Panc1 (cell line): ENCODE results near the gene GUK1. TPM values are rescaled to one million over a fixed set of nuclear protein-coding genes. Genes with fewer than 3 reads are reported as not detected.

Experiments used
- ATAC-seq: fragments of 200-7000 bp; cut with Tn5 transposase; 2 replicates; pipeline ENCODE4 v1.9.1; 2020; ENCODE audit warnings: mild to moderate bottlenecking, moderate library complexity
- BruUV-seq: library from RNA; stranded (reverse); fragments of 400-500 nt; replicated peaks from 2 replicates; lab custom pipeline; 2021; lab: Mats Ljungman, UMichigan
- CTCF ChIA-PET: fragments of 300-600 bp; sonication (Branson Sonifier 250); formaldehyde crosslinking; loops from one replicate; lab custom pipeline; 2022; ENCODE audit warnings: antibody characterized with exemption; lab: Charles Lee
- POLR2A ChIA-PET: fragments of 300-600 bp; sonication (Branson Sonifier 250); formaldehyde crosslinking; loops from one replicate; lab custom pipeline; 2022; ENCODE audit warnings: antibody characterized with exemption; lab: Charles Lee
- DNase-seq: peaks from one replicate; pipeline ENCODE4 v3.0.0-alpha.2; 2010; ENCODE audit warnings: low read depth, low spot score
- H3K27ac ChIP-seq: 2 replicates; pipeline ENCODE4 v1.5.1; 2011; ENCODE audit warnings: mild to moderate bottlenecking, low read length, inconsistent platforms
- H3K27me3 ChIP-seq: fragments of 200-500 bp; sonication (Bioruptor generic); 2 replicates; pipeline ENCODE4 v1.6.0; 2014; ENCODE audit warnings: low read length, inconsistent platforms; ENCODE audit not compliant: control insufficient read depth, insufficient read depth
- H3K36me3 ChIP-seq: fragments of 200-500 bp; sonication (Bioruptor generic); 2 replicates; pipeline ENCODE4 v1.5.1; 2014; ENCODE audit warnings: inconsistent platforms, mild to moderate bottlenecking, low read length, moderate library complexity; ENCODE audit not compliant: control insufficient read depth, insufficient read depth
- H3K4me1 ChIP-seq: 2 replicates; pipeline ENCODE4 v1.5.1; 2011; ENCODE audit warnings: inconsistent platforms, mild to moderate bottlenecking, low read length, moderate library complexity; ENCODE audit not compliant: control insufficient read depth, insufficient read depth
- H3K4me3 ChIP-seq, 2 experiments: 2 replicates each; pipeline ENCODE4 v1.5.1; 2011 to 2012; ENCODE audit warnings: low read depth in 2 of 2, low read length in 2 of 2, mild to moderate bottlenecking in 2 of 2, inconsistent platforms in 1 of 2, moderate library complexity in 1 of 2
- H3K9me3 ChIP-seq: fragments of 200-500 bp; sonication (Bioruptor generic); 2 replicates; pipeline ENCODE4 v1.5.1; 2014; ENCODE audit warnings: low read depth, mild to moderate bottlenecking, inconsistent platforms, low read length, moderate library complexity; ENCODE audit not compliant: control insufficient read depth, insufficient read depth
- CTCF ChIP-seq: fragments of 450-650 bp; IDR thresholded peaks from 2 replicates; pipeline ENCODE4 v1.5.1; 2017; ENCODE audit warnings: mild to moderate bottlenecking
- POLR2AphosphoS5 ChIP-seq: IDR thresholded peaks from 2 replicates; pipeline ENCODE4 v1.6.1; 2012; ENCODE audit warnings: mild to moderate bottlenecking, low read depth, low read length, moderate library complexity
- SIN3A ChIP-seq: IDR thresholded peaks from 2 replicates; pipeline ENCODE4 v1.6.1; 2012; ENCODE audit warnings: low read depth, mild to moderate bottlenecking, low read length, moderate library complexity, borderline replicate concordance; ENCODE audit not compliant: insufficient read depth
- TCF7L2 ChIP-seq: IDR thresholded peaks from 2 replicates; pipeline ENCODE4 v1.6.1; 2011; ENCODE audit warnings: mild to moderate bottlenecking, low read depth, low read length, inconsistent platforms
- in situ Hi-C: cut with HindIII; loops from 2 replicates; pipeline ENCODE4 v1.10.0; 2016; ENCODE audit warnings: low sequenced_read_pairs, low pct_unique_long_range_greater_than_20kb
- intact Hi-C: fragments of 100-400 bp; cut with micrococcal nuclease; formaldehyde crosslinking; loops from one replicate; pipeline ENCODE4 v1.10.0; 2022; ENCODE audit not compliant: unreplicated experiment
- total RNA-seq: library from RNA; stranded (reverse); gene quantifications from one replicate; pipeline ENCODE4 v1.2.1, GENCODE V29; 2021; ENCODE audit not compliant: unreplicated experiment
- TF ChIP-seq, protein P1 (sequence below), 2 experiments: IDR thresholded peaks; 2 replicates each; pipeline ENCODE4 v1.6.1; 2011 to 2012; ENCODE audit warnings: low read depth in 2 of 2, control low read depth in 1 of 2, low read length in 1 of 2, mild to moderate bottlenecking in 1 of 2, moderate library complexity in 1 of 2; ENCODE audit not compliant: insufficient read depth in 1 of 2

Gene GUK1
- total RNA-seq, 1 experiment from 2014 or later = 188 TPM

DNA sequence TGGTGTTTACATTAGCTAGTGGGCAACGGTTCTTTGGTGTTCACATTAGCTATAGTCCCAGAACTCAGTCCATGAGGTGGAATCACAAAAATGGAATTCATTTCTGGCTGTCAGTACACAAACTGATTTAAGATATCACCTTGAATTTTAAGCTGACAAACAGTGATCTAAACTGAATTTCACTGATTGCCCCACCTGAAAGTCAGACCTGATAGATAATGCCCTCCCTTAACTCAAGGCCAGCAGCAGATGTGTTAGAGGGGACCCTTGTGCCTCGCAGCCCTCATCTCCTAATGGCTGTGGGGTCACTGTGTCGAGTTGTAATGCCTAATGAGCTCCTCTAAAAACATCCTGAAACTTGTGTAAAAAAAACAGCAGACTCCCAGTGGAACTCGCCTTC, 49.0 kb upstream of the GUK1 start:
- DNase-seq (no peak), ATAC-seq (no peak)
- BruUV-seq = no TSS peak
- Histone ChIP-seq H3K4me3 (no peak overlapping the region), H3K36me3 (no peaks in the 10 kb centered on the region), H3K9me3 (peaks cover 3% of the 10 kb centered on the region; the same call in 1 of the 2 replicates), H3K27me3 (no peaks in the 10 kb centered on the region), H3K4me1 (peaks cover 47% of the 10 kb centered on the region), H3K27ac (no peak overlapping the region; the same call in 1 of the 2 replicates)
- in situ Hi-C loops = no loop called here
- intact Hi-C loops = no loop called here
- TF ChIP-seq POLR2AphosphoS5 = no peak
- TF ChIP-seq SIN3A = no peak
- TF ChIP-seq, protein P1, sequence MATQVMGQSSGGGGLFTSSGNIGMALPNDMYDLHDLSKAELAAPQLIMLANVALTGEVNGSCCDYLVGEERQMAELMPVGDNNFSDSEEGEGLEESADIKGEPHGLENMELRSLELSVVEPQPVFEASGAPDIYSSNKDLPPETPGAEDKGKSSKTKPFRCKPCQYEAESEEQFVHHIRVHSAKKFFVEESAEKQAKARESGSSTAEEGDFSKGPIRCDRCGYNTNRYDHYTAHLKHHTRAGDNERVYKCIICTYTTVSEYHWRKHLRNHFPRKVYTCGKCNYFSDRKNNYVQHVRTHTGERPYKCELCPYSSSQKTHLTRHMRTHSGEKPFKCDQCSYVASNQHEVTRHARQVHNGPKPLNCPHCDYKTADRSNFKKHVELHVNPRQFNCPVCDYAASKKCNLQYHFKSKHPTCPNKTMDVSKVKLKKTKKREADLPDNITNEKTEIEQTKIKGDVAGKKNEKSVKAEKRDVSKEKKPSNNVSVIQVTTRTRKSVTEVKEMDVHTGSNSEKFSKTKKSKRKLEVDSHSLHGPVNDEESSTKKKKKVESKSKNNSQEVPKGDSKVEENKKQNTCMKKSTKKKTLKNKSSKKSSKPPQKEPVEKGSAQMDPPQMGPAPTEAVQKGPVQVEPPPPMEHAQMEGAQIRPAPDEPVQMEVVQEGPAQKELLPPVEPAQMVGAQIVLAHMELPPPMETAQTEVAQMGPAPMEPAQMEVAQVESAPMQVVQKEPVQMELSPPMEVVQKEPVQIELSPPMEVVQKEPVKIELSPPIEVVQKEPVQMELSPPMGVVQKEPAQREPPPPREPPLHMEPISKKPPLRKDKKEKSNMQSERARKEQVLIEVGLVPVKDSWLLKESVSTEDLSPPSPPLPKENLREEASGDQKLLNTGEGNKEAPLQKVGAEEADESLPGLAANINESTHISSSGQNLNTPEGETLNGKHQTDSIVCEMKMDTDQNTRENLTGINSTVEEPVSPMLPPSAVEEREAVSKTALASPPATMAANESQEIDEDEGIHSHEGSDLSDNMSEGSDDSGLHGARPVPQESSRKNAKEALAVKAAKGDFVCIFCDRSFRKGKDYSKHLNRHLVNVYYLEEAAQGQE (IDR thresholded peaks at IDR 0.05; ENCODE audit: insufficient read depth in 1 of 2, low read depth in 2 of 2, low read length in 1 of 2) = no peak
- no peak for TF ChIP-seq TCF7L2
- no peak for TF ChIP-seq CTCF
- ChIA-PET CTCF (interaction anchor here (0.6 kb wide), 1 partner anchor 13 kb away, joined by 3 read pairs; no protein-coding TSS in a partner anchor), POLR2A (interaction anchor here (0.6 kb wide), 1 partner anchor 1867 kb away, joined by 3 read pairs; no protein-coding TSS in a partner anchor)

- Histone ChIP-seq H3K9me3 (peaks cover 3% of the 10 kb centered on the region; the same call in 1 of the 2 replicates), H3K4me1 (peaks cover 33% of the 10 kb centered on the region), H3K36me3 (no peaks in the 10 kb centered on the region; the same call in 1 of the 2 replicates), H3K27ac (no peak overlapping the region), H3K27me3 (no peaks in the 10 kb centered on the region), H3K4me3 (no peak overlapping the region)
- ATAC-seq = no peak
- TF ChIP-seq CTCF = no peak
- TF ChIP-seq, protein P1 (IDR thresholded peaks at IDR 0.05; ENCODE audit: insufficient read depth in 1 of 2, low read depth in 2 of 2, low read length in 1 of 2) = no peak
- no peak for TF ChIP-seq SIN3A
- TF ChIP-seq TCF7L2 = no peak
- TF ChIP-seq POLR2AphosphoS5 = no peak
- POLR2A ChIA-PET = no interaction called here
- intact Hi-C loops (no loop called here), in situ Hi-C loops (no loop called here)
- BruUV-seq = no TSS peak
- CTCF ChIA-PET = no interaction called here
- DNase-seq = no peak
These were observed 47.6 kb upstream of the GUK1 start for GRCh38 chr1:228092342-228093049.
